Stimulated activated CD8-positive, alpha-beta memory T cell treated with anti-CD3 and anti-CD28 coated beads, Interleukin-4, amount 100 ng/mL, for 48 hours (primary cell): ENCODE data around the gene TEX53.

Experiments used
- DNase-seq: peaks from one replicate; pipeline ENCODE4 v3.0.0-alpha.2; 2020

Gene TEX53

GRCh38 chr9:114678795-114679194 lies 21.2 kb upstream of the TEX53 start:
- DNase-seq, result no peak

DNA sequence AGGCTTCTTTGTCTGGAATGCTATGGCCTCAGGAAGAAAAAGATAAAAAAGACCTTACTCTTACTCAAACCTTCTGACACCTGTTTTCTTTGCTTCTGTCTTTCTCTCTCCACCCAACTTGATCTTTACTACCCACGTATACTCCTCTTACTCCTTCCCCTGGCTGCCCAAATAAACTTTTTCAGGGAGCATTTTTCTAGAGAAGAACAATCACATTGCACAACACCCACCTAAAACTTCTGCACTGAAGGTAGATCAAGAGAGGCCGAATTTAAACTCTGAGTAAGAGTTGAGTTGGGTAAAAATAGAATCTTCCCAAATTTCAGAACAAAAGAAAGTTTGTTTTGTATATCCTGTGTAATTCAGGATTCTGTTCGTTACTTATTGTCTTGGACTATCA lies 20.5 kb upstream of the TEX53 start:
- DNase-seq, result no peak

DNA sequence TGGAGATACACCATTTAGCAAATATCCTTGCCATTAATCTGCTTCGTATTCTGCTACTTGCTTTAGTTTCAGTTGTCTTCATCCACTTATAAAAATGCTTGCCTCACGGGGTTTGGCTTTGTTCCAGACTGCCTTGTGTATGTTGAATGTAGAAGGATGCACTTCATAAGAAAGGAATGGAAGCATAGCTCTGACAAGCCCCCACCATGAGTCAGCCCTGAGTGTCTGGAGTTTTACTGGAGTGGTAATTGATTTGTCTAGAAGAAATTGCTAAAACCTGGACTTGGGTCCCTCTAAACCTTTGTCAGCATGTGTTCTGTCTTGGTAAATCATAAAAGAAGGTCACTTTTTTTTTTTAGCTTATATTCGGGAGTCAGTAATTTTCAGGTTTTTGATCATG lies 19.8 kb upstream of the TEX53 start:
- no peak for DNase-seq

- DNase-seq, result no peak
These were observed 19.3 kb upstream of the TEX53 start for GRCh38 chr9:114676901-114677300.

- no peak for DNase-seq
These were observed 17.4 kb upstream of the TEX53 start for GRCh38 chr9:114674798-114675540.

- DNase-seq, result no peak
These were observed 16.6 kb upstream of the TEX53 start for GRCh38 chr9:114674076-114674797.

DNA sequence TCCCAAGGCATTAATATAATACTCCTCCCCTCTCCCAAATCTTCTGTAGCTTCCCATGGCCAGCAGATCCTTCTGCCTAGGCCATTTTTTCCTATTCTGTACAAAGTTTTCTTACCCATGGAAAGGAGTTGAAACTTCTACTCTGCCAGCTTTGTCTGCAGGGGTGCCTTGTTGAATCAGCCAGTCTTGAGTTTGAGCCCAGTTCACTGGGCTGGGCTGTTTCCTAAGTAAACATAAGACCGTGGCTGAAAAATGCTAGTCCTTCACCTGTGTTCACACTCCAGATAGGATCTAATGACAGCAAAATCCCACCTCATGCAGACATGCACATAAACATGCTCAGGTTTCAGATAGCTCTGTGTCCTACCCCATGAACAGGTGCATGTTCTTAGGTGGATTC lies 14.0 kb upstream of the TEX53 start:
- no peak for DNase-seq

GRCh38 chr9:114669961-114670360 lies 12.4 kb upstream of the TEX53 start:
- no peak for DNase-seq

DNA sequence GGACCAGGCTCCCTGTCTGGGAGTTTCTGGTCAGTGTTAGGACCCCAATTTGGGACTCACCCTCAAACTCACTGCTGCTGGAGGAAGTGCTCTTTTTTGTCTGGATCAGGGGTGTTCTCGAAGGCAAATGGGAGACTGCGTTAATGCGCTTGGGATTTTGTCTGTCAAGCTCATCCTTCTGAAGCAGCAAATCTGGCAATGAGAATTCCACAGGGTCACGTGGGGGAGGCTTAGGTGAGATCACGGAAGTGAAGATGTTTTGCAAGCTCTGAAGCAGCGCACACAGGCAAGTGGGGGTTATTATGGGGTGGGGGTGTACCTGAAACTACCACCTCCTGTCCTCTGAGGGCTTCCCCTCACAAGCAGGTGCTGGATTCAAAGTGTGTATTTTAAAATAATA lies 10.5 kb upstream of the TEX53 start:
- DNase-seq, result no peak

GRCh38 chr9:114666851-114667250 lies 9.2 kb upstream of the TEX53 start:
- DNase-seq, result no peak

GRCh38 chr9:114666401-114666800 lies 8.8 kb upstream of the TEX53 start:
- DNase-seq, result no peak

DNA sequence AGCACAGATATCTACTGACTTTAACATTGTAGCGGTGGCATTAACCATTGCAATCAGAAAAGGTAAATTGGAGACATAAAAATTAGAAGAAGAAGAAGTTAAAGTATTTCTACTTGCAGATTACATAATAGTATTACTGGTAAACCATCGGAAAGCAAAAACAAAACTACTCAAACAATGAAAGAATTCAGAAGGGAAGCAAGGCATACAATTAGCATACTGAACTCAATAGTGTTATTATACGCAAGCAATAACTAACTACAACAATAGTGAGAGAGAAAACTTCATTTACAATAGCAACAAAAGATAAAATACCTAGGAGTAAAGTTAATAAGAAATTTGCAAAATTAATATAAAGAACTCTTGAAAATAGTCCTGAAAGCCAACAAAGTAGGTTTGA lies 6.6 kb upstream of the TEX53 start:
- no peak for DNase-seq

DNA sequence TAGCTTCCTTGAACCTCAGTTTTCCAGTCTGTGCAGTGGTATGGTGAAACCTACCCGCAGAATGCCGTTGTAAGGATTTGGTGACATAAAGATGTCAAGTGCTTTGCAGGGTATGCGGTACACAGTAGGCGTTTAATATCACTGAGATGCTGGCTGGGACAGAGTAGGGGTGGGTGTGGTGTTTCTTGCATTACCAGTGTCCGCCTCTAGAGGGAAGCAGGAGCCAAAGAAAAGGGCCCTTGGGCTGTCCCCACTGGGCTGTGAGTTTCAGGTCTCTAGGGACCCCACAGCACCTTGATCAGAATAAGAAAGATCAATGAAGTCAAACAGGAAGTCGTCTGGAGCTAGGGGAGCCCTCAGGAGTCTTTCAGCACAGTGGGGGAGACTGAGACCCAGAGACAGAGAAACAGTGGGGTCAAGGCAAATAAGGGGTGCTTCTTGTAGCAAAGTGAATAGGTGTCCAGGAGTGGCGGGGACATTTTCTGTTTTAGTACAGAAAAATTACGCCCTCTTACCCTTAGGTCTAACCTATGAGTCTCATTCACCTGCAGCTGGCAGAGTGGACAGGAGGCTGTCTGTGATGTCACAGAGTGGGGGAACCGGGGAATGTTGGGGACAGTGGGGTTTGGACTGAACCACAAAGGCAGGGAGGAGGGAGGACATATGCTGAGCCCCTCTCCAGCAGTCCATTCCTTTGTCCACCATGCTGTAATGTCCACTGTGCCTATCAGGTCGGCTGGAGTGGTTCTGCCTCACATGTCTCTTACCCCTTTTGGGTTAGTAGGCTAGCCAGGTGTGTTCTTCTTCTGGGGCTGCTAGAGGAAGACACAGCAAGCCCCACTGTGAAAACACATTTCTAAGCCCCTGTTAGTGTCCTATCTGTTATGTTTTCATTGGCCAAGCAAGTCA lies 4.7 kb upstream of the TEX53 start:
- peak; percentile 85 for DNase-seq

DNA sequence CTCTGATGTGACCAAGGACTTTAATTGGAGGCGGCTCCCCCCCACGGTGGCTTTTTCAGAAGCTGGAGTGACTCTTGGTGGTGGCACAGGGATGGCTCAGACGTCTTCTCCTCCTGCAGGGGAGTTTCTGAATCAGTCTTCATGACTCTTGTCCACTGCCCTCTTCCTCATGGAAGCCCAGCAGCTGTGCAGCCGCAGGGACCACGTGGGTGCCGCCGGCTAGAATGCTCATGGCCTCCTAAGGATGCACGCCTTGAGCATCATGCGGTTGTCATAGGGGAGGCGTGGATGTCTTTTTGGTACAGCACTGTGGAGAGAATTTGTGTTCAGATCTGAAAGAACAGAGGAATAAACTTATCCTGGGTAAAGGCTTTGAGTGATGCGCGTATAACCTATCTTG lies 1.3 kb downstream of the TEX53 start:
- no peak for DNase-seq

- DNase-seq, result no peak
These were observed 1.9 kb downstream of the TEX53 start for GRCh38 chr9:114655689-114656088.

DNA sequence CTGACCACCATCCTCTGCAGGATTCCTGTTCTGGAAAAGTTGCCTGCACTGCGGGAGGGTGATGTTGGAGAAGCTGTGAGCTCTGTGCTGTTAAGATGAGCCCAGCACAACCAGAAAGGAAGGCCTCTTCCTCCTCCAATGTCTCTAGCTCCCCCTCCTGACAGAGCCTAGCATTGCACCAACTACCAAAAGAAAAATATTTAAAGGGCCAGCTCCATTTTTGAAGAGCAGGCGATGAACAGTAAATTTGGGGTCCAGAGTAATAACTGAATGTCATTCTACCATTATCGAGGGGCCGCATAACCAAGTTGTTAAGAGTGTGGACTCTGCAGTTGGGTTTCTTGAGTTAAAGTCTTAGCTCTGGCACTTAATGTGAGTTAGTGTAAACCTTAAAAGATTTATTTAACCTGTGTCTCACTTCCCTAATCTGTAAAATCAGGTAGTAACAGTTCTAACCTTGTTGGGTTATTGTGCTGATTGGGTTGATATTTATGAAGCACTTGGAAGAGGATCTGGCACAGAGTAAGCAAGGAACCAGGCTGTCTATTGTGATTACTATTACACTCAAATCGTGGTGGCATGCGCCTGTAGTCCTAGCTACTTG lies 3.9 kb downstream of the TEX53 start:
- DNase-seq, result peak; percentile 92

GRCh38 chr9:114652776-114653555 lies 4.6 kb downstream of the TEX53 start:
- no peak for DNase-seq

- DNase-seq, result no peak
These were observed 13.7 kb downstream of the TEX53 start for GRCh38 chr9:114643896-114644295.

DNA sequence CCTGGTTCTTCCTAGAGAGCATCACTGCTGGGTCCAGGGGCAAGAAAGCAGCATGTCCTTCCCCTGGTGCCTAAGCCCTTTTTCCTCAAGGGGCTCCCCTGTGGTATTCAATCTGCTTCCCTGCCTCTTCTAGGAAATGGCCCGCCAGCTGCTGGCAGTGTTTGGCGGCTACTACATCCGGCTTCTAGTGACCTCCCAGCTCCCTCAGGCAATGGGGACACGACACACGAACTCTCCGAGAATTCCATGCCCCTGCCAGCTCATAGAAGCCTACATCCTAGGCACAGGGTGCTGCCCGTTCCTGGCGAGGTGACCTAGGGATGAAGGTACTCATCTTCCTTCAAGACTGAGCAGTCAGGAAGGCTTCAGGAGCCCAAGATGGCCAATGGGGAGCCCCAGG lies 14.6 kb downstream of the TEX53 start:
- no peak for DNase-seq

- DNase-seq, result no peak
These were observed 15.6 kb downstream of the TEX53 start for GRCh38 chr9:114641967-114642366.

GRCh38 chr9:114638404-114638803 lies 19.2 kb downstream of the TEX53 start:
- DNase-seq, result no peak

DNA sequence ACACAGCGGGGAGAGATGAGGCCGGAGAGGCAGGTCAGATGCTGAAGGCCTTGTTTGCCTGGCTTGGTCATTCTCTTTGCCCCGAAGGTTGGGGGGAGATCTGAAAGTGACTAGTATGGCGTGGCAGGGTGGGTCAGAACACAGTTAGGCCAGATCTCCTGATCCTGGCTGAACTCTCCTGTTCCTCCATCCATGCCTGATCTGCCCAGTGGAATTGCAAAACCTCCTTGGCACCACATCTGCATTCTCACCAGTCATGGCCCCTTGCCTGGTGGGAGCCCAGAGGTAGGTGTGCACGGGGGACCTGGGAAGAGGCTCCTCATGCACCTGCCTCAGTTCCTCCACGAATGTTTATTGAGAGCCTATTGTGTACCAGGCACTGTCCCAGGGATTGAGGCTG lies 23.2 kb downstream of the TEX53 start:
- no peak for DNase-seq
